ENCODE results near the gene AKAP6. TPM values are rescaled to one million over a fixed set of nuclear protein-coding genes. Genes with fewer than 3 reads are reported as not detected.

The AKAP6 gene
- total and polyA plus RNA-seq, 9 donors: 25.4 to 87.1 (median 59.6) TPM

- Histone ChIP-seq H3K9me3 (replicated peaks; ENCODE audit: control insufficient read depth, low read depth, low read length) (no peaks in the 10 kb centered on the region), H3K27ac (ENCODE audit: low read length) (no peak overlapping the region), H3K4me1 (ENCODE audit: control insufficient read depth, insufficient read depth, low read length) (no peaks in the 10 kb centered on the region), H3K36me3 (ENCODE audit: control insufficient read depth, insufficient read depth, low read length) (no peaks in the 10 kb centered on the region), H3K4me3 (ENCODE audit: low read length) (no peak overlapping the region), H3K27me3 (ENCODE audit: control insufficient read depth, insufficient read depth, low read length) (no peaks in the 10 kb centered on the region)
- 63% methylated on average over 1 of the region's 2 CpGs for WGBS (ENCODE audit: insufficient coverage)
- DNase-seq: no peak
Observed at GRCh38 chr14:32343926-32344430, 14.9 kb downstream of the AKAP6 start.

DNA sequence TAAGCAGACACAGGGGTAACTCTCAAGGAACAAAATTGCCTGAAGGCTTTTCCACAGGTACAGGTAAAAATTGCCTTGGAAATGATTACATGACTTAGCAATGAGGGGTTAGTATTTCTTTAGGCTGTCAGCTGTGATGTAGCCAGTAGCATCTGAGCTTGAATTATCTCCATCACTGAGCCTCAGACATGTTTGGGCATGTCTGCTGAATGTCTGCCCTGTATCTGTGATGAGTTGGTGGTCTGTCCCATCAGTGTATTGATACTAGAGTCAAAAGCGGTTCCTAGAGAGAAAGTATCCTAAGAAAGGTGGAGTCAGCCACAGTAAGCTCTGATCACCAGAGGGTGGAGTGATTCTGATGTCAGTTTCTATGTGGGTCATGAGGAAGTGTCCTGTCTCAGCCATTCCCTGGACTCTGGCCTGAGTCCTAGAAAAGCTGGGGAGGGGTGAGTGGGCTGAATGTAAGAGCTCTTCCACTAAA lies 16.3 kb downstream of the AKAP6 start:
- no peaks in the 10 kb centered on the region for H3K4me1 ChIP-seq (ENCODE audit: control insufficient read depth, insufficient read depth, low read length)
- no peak overlapping the region for H3K4me3 ChIP-seq (ENCODE audit: low read length)
- WGBS (ENCODE audit: insufficient coverage): 60% methylated on average over 1 of the region's 1 CpG
- no peaks in the 10 kb centered on the region for H3K9me3 ChIP-seq (replicated peaks; ENCODE audit: control insufficient read depth, low read depth, low read length)
- H3K27me3 ChIP-seq (ENCODE audit: control insufficient read depth, insufficient read depth, low read length): no peaks in the 10 kb centered on the region
- DNase-seq: peak; percentile 69
- no peaks in the 10 kb centered on the region for H3K36me3 ChIP-seq (ENCODE audit: control insufficient read depth, insufficient read depth, low read length)
- no peak overlapping the region for H3K27ac ChIP-seq (ENCODE audit: low read length)

DNA sequence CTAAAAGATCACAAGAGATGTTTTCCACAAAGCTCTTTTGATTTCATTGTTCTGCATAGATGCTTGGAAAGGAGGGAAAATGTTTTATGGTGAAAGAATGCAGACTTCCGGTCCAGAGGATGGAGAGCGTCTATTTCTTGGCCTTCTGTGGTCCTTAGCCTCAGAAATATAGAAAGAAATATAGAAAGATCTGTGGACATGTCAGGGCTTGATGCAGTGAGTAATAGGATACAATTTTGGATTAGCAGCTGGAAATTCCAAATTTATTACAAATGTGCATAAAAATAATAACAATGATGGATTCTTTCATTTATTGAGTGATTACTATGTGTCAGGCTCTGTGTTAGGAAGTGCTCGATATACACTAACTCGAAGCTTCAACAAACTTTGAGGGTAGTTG lies 20.2 kb downstream of the AKAP6 start:
- WGBS (ENCODE audit: insufficient coverage): 60% methylated on average over 1 of the region's 4 CpGs
- Histone ChIP-seq H3K27ac (ENCODE audit: low read length) (no peak overlapping the region), H3K9me3 (replicated peaks; ENCODE audit: control insufficient read depth, low read depth, low read length) (no peaks in the 10 kb centered on the region), H3K4me1 (ENCODE audit: control insufficient read depth, insufficient read depth, low read length) (no peaks in the 10 kb centered on the region), H3K36me3 (ENCODE audit: control insufficient read depth, insufficient read depth, low read length) (no peaks in the 10 kb centered on the region), H3K27me3 (ENCODE audit: control insufficient read depth, insufficient read depth, low read length) (no peaks in the 10 kb centered on the region), H3K4me3 (ENCODE audit: low read length) (no peak overlapping the region)
- DNase-seq: no peak

DNA sequence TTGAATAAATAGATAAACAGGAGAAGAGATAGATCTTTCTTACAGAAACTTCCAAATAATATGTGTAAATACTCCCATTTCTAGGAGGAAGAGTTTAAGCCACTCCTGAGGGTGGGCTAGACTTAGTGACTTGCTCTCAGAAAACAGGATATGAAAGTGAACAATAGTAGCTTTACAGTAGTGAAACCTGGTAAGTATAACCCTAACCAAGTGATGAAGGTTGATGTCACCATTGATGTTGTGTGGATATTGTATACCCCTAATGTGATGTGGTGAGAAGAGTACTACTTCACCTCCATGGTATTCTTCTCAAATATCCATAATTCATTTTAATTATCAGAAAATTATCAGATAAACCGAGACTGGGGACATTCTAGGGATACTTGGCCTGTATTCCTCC lies 20.9 kb downstream of the AKAP6 start:
- DNase-seq: no peak
- H3K27me3 ChIP-seq (ENCODE audit: control insufficient read depth, insufficient read depth, low read length): no peaks in the 10 kb centered on the region
- H3K4me3 ChIP-seq (ENCODE audit: low read length): no peak overlapping the region
- H3K9me3 ChIP-seq (replicated peaks; ENCODE audit: control insufficient read depth, low read depth, low read length): no peaks in the 10 kb centered on the region
- WGBS (ENCODE audit: insufficient coverage): no CpG with 5 or more reads among the region's 1 CpG
- H3K36me3 ChIP-seq (ENCODE audit: control insufficient read depth, insufficient read depth, low read length): no peaks in the 10 kb centered on the region
- no peaks in the 10 kb centered on the region for H3K4me1 ChIP-seq (ENCODE audit: control insufficient read depth, insufficient read depth, low read length)
- H3K27ac ChIP-seq (ENCODE audit: low read length): no peak overlapping the region

DNA sequence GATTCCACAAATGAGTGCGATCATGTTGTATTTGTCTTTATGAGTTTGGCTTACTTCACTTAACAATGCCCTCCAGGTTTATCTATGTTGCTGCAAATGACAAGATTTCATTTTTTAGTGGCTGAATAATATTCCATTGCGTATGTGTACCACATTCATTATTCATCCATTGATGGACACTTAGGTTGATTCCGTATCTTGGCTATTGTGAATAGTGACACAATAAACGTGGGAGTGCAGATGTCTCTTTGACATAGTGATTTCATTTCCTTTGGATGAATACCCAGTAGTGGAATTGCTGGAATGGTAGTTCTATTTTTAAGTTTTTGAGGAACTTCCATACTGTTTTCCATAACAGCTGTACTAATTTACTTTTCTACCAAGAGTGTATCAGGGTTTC lies 23.5 kb downstream of the AKAP6 start:
- Histone ChIP-seq H3K4me3 (ENCODE audit: low read length) (no peak overlapping the region), H3K27me3 (ENCODE audit: control insufficient read depth, insufficient read depth, low read length) (no peaks in the 10 kb centered on the region), H3K36me3 (ENCODE audit: control insufficient read depth, insufficient read depth, low read length) (no peaks in the 10 kb centered on the region), H3K27ac (ENCODE audit: low read length) (no peak overlapping the region), H3K4me1 (ENCODE audit: control insufficient read depth, insufficient read depth, low read length) (no peaks in the 10 kb centered on the region), H3K9me3 (replicated peaks; ENCODE audit: control insufficient read depth, low read depth, low read length) (no peaks in the 10 kb centered on the region)
- DNase-seq: no peak
- WGBS (ENCODE audit: insufficient coverage): no CpG with 5 or more reads among the region's 4 CpGs

DNA sequence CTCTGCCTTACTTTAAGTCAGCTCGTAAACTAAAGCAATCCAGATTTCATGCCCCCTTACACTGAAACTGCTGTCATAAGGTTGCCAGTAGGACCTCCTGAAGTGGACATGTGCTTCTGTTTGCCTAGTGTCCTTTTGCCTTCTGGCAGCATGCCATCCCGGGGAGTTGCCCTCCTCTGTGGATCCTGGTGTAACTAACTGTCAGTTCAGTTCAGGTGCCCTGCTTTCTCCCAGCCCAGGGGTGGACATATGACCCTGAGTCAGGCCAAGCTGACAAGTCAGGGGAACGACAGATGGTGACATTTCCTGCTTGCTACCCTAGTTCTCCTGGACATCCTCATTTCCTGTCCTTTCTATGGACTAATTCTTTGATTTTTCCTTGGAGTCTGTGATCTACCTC lies 25.6 kb downstream of the AKAP6 start:
- H3K4me1 ChIP-seq (ENCODE audit: control insufficient read depth, insufficient read depth, low read length): no peaks in the 10 kb centered on the region
- H3K9me3 ChIP-seq (replicated peaks; ENCODE audit: control insufficient read depth, low read depth, low read length): no peaks in the 10 kb centered on the region
- no peaks in the 10 kb centered on the region for H3K27me3 ChIP-seq (ENCODE audit: control insufficient read depth, insufficient read depth, low read length)
- no peaks in the 10 kb centered on the region for H3K36me3 ChIP-seq (ENCODE audit: control insufficient read depth, insufficient read depth, low read length)
- no peak overlapping the region for H3K4me3 ChIP-seq (ENCODE audit: low read length)
- 78% methylated on average over 1 of the region's 3 CpGs for WGBS (ENCODE audit: insufficient coverage)
- DNase-seq: no peak
- no peak overlapping the region for H3K27ac ChIP-seq (ENCODE audit: low read length)

- Histone ChIP-seq H3K4me3 (ENCODE audit: low read length) (no peak overlapping the region), H3K9me3 (replicated peaks; ENCODE audit: control insufficient read depth, low read depth, low read length) (no peaks in the 10 kb centered on the region), H3K36me3 (ENCODE audit: control insufficient read depth, insufficient read depth, low read length) (no peaks in the 10 kb centered on the region), H3K27ac (ENCODE audit: low read length) (no peak overlapping the region), H3K27me3 (ENCODE audit: control insufficient read depth, insufficient read depth, low read length) (no peaks in the 10 kb centered on the region), H3K4me1 (ENCODE audit: control insufficient read depth, insufficient read depth, low read length) (no peaks in the 10 kb centered on the region)
- no peak for DNase-seq
- WGBS (ENCODE audit: insufficient coverage): 11% methylated on average over 1 of the region's 3 CpGs
Observed at GRCh38 chr14:32358781-32359180, 29.7 kb downstream of the AKAP6 start.

- Histone ChIP-seq H3K27me3 (ENCODE audit: control insufficient read depth, insufficient read depth, low read length) (no peaks in the 10 kb centered on the region), H3K36me3 (ENCODE audit: control insufficient read depth, insufficient read depth, low read length) (no peaks in the 10 kb centered on the region), H3K4me1 (ENCODE audit: control insufficient read depth, insufficient read depth, low read length) (peaks cover 3% of the 10 kb centered on the region), H3K27ac (ENCODE audit: low read length) (no peak overlapping the region), H3K4me3 (ENCODE audit: low read length) (no peak overlapping the region), H3K9me3 (replicated peaks; ENCODE audit: control insufficient read depth, low read depth, low read length) (no peaks in the 10 kb centered on the region)
- no peak for DNase-seq
- no CpG with 5 or more reads among the region's 2 CpGs for WGBS (ENCODE audit: insufficient coverage)
Observed at GRCh38 chr14:32361674-32362073, 32.6 kb downstream of the AKAP6 start.

DNA sequence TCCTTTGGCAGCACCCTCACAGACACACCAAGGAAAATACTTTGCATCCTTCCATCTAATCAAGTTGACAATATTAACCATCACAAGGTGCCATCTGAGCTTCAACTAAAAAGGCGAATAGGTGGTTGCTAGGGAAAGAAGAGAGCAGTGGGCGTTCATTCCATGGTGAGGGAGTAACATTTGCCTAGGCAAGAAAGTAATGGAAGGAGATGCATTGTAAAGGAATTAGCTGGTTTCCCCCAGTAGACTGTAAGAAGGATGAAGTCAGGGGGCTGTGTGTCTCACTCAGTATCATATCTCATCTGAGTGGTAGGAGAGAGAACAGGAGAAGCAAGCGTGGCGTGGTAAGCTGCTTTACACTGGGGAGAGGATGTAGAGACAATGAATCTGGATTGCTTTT lies 34.7 kb downstream of the AKAP6 start:
- 86% methylated on average over 3 of the region's 4 CpGs for WGBS (ENCODE audit: insufficient coverage)
- H3K36me3 ChIP-seq (ENCODE audit: control insufficient read depth, insufficient read depth, low read length): no peaks in the 10 kb centered on the region
- no peaks in the 10 kb centered on the region for H3K9me3 ChIP-seq (replicated peaks; ENCODE audit: control insufficient read depth, low read depth, low read length)
- H3K27me3 ChIP-seq (ENCODE audit: control insufficient read depth, insufficient read depth, low read length): no peaks in the 10 kb centered on the region
- no peak overlapping the region for H3K4me3 ChIP-seq (ENCODE audit: low read length)
- no peak overlapping the region for H3K27ac ChIP-seq (ENCODE audit: low read length)
- no peak for DNase-seq
- H3K4me1 ChIP-seq (ENCODE audit: control insufficient read depth, insufficient read depth, low read length): peaks cover 8% of the 10 kb centered on the region

DNA sequence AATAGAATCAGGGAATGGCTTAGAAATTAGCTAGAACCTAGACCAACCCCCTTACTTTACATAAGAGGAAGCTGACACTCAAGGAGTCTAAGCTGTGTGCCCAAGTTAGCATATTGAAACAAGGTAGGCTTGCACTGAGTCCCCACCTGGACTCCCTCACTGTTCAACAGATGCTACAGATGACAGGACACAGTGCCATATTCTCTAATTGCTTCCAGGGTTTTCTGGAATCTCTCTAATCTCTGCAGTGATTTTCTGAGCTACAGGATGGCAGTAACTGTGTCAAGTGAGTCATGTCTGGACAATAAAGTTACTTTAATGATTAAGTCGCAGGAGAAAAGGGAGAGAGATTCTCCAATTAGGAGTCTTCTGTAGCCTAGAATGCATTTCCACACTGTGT lies 35.8 kb downstream of the AKAP6 start:
- no CpG with 5 or more reads among the region's 1 CpG for WGBS (ENCODE audit: insufficient coverage)
- H3K36me3 ChIP-seq (ENCODE audit: control insufficient read depth, insufficient read depth, low read length): no peaks in the 10 kb centered on the region
- H3K27ac ChIP-seq (ENCODE audit: low read length): no peak overlapping the region
- no peaks in the 10 kb centered on the region for H3K9me3 ChIP-seq (replicated peaks; ENCODE audit: control insufficient read depth, low read depth, low read length)
- H3K27me3 ChIP-seq (ENCODE audit: control insufficient read depth, insufficient read depth, low read length): no peaks in the 10 kb centered on the region
- peaks cover 8% of the 10 kb centered on the region for H3K4me1 ChIP-seq (ENCODE audit: control insufficient read depth, insufficient read depth, low read length)
- no peak for DNase-seq
- H3K4me3 ChIP-seq (ENCODE audit: low read length): no peak overlapping the region

DNA sequence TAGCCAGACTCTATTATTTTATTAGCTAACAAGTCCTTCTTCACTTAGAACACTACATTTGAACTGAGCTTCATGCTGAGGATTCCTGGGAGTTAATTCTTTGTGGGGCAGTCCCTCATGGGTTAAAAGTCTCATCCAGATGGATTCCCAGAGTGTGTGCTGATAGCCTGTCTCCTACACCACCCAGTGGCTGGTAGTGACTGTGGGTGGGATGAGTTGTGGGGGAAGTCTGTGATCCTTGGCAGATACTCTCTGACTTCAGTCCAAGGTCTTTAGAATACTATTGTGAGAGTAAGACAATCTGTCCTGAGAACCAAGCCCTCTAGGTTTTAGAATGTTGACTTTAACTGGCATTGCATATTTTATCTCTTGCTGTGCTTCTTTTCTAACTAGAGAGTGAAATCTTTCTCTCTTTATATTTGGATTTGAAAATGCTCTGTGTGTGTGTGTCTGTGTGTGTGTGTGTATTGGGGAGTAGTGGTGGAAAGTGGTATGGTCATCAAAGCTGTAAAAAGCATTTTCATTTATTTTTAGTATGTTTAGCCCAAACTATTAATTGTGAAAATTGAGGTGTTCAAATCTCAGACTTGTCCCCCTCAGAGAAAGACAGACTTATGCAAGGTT lies 37.3 kb downstream of the AKAP6 start:
- Histone ChIP-seq H3K9me3 (replicated peaks; ENCODE audit: control insufficient read depth, low read depth, low read length) (no peaks in the 10 kb centered on the region), H3K36me3 (ENCODE audit: control insufficient read depth, insufficient read depth, low read length) (no peaks in the 10 kb centered on the region), H3K4me3 (ENCODE audit: low read length) (no peak overlapping the region), H3K4me1 (ENCODE audit: control insufficient read depth, insufficient read depth, low read length) (peaks cover 8% of the 10 kb centered on the region), H3K27me3 (ENCODE audit: control insufficient read depth, insufficient read depth, low read length) (no peaks in the 10 kb centered on the region), H3K27ac (ENCODE audit: low read length) (no peak overlapping the region)
- peak; percentile 52 for DNase-seq

Measured in muscle of leg (tissue), 11 donors.